Stimulated activated CD4-positive, alpha-beta T cell treated with anti-CD3 and anti-CD28 coated beads, Interleukin-12 subunit alpha, Interleukin-12 subunit beta, amount 100 ng/mL, for 48 hours (primary cell): ENCODE results near the gene BRINP2.

Experiments
- DNase-seq, 3 donors: peaks; one replicate each; pipeline ENCODE4 v3.0.0-alpha.2; 2020; ENCODE audit warnings: low read depth in 2 of 3, low spot score in 1 of 3

Gene BRINP2

GRCh38 chr1:177164380-177165068 is 6.2 kb upstream of the BRINP2 start, which contains the start of gene ASTN1:
TSS of gene ASTN1 (minus strand) at chr1:177164712. CDS start at chr1:177164676, 36 bp downstream.
- DNase-seq, result no peak

- DNase-seq, result no peak
Measured at GRCh38 chr1:177165069-177165439, 5.7 kb upstream of the BRINP2 start.

GRCh38 chr1:177171536-177172123 is 872 bp downstream of the BRINP2 start:
- no peak for DNase-seq

GRCh38 chr1:177172272-177172671 is 1.5 kb downstream of the BRINP2 start:
- no peak for DNase-seq

- DNase-seq, result no peak
Measured at GRCh38 chr1:177172866-177173265, 2.1 kb downstream of the BRINP2 start.

GRCh38 chr1:177173976-177174375 is 3.2 kb downstream of the BRINP2 start:
- no peak for DNase-seq

GRCh38 chr1:177174921-177175634 is 4.3 kb downstream of the BRINP2 start:
- no peak for DNase-seq

GRCh38 chr1:177181280-177181630 is 10.5 kb downstream of the BRINP2 start:
- no peak for DNase-seq

- peak; percentile 9 to 34 (median 10) for DNase-seq
Measured at GRCh38 chr1:177181631-177182291, 11.0 kb downstream of the BRINP2 start.

- DNase-seq, result no peak
Measured at GRCh38 chr1:177183836-177184235, 13.1 kb downstream of the BRINP2 start.

GRCh38 chr1:177185209-177185608 is 14.5 kb downstream of the BRINP2 start:
- DNase-seq, result no peak

GRCh38 chr1:177186639-177187038 is 15.9 kb downstream of the BRINP2 start:
- no peak for DNase-seq

- DNase-seq, result no peak
Measured at GRCh38 chr1:177190308-177190970, 19.7 kb downstream of the BRINP2 start.

GRCh38 chr1:177198243-177198642 is 27.5 kb downstream of the BRINP2 start:
- no peak for DNase-seq

- no peak for DNase-seq
Measured at GRCh38 chr1:177200290-177200689, 29.5 kb downstream of the BRINP2 start.

- no peak for DNase-seq
Measured at GRCh38 chr1:177206831-177207355, 36.1 kb downstream of the BRINP2 start.

GRCh38 chr1:177208920-177209319 is 38.2 kb downstream of the BRINP2 start:
- DNase-seq, result no peak

GRCh38 chr1:177209357-177209756 is 38.6 kb downstream of the BRINP2 start:
- no peak for DNase-seq

GRCh38 chr1:177210071-177210470 is 39.3 kb downstream of the BRINP2 start:
- DNase-seq, result no peak

GRCh38 chr1:177211231-177211630 is 40.5 kb downstream of the BRINP2 start:
- DNase-seq, result no peak

GRCh38 chr1:177216587-177217202 is 45.9 kb downstream of the BRINP2 start:
- no peak for DNase-seq
